A549 (cell line): ENCODE data around the gene KRTAP5-2.

Experiments
- CBX8 ChIP-seq: fragments of 200-600 bp; sonication (generic); IDR thresholded peaks from 2 replicates; pipeline ENCODE4 v1.6.1; 2016
- CEBPB ChIP-seq, 2 experiments: fragments of >200 bp in 1 of 2; sonication (Bioruptor Twin) in 1 of 2; formaldehyde crosslinking in 1 of 2; IDR thresholded peaks; 2 replicates each; pipeline ENCODE4 v1.6.1; 2012 to 2016
- CHD2 ChIP-seq: fragments of 150-350 bp; IDR thresholded peaks from 2 replicates; pipeline ENCODE4 v1.6.1; 2014; ENCODE audit warnings: low read length; ENCODE audit not compliant: partially characterized antibody
- CTCF ChIP-seq: fragments of >200 bp; sonication (Bioruptor Twin); formaldehyde crosslinking; IDR thresholded peaks from 3 replicates; pipeline ENCODE4 v1.5.1; 2016
- HDAC2 ChIP-seq: fragments of 200-600 bp; sonication (generic); IDR thresholded peaks from 2 replicates; pipeline ENCODE4 v1.6.1; 2016
- HMGXB4 ChIP-seq: fragments of 250-450 bp; sonication (Bioruptor Pico); IDR thresholded peaks from 2 replicates; pipeline ENCODE4 v1.5.0; 2021; ENCODE audit warnings: mild to moderate bottlenecking, moderate library complexity, borderline replicate concordance
- KDM1A ChIP-seq: fragments of 200-600 bp; sonication (generic); IDR thresholded peaks from 2 replicates; pipeline ENCODE4 v1.6.1; 2016; ENCODE audit warnings: low read depth, mild to moderate bottlenecking
- MAX ChIP-seq: IDR thresholded peaks from 2 replicates; pipeline ENCODE4 v1.6.1; 2012
- MYC ChIP-seq: IDR thresholded peaks from 2 replicates; pipeline ENCODE4 v1.6.1; 2012; ENCODE audit warnings: mild to moderate bottlenecking, inconsistent platforms, low read length, improper control_type of control experiment, borderline replicate concordance
- POLR2A ChIP-seq: IDR thresholded peaks from 2 replicates; pipeline ENCODE4 v1.6.1; 2012; ENCODE audit warnings: mild to moderate bottlenecking, low read length
- RFX5 ChIP-seq: fragments of 450-650 bp; IDR thresholded peaks from 2 replicates; pipeline ENCODE4 v1.7.1; 2014; ENCODE audit warnings: antibody characterized with exemption, mild to moderate bottlenecking, moderate library complexity
- RNF2 ChIP-seq: fragments of 200-600 bp; sonication (generic); IDR thresholded peaks from 2 replicates; pipeline ENCODE4 v1.6.1; 2016; ENCODE audit warnings: low read depth, mild to moderate bottlenecking, antibody characterized with exemption, moderate library complexity, borderline replicate concordance
- SMC3 ChIP-seq: fragments of >200 bp; sonication (Bioruptor Twin); formaldehyde crosslinking; IDR thresholded peaks from 3 replicates; pipeline ENCODE4 v1.6.1; 2018; ENCODE audit warnings: inconsistent platforms
- USF2 ChIP-seq: fragments of 450-650 bp; IDR thresholded peaks from 2 replicates; pipeline ENCODE4 v1.6.1; 2014; ENCODE audit warnings: antibody characterized with exemption

GRCh38 chr11:1632053-1632714 lies 34.1 kb upstream of the KRTAP5-2 start:
- no peak for TF ChIP-seq CTCF
- no peak for TF ChIP-seq CEBPB (IDR thresholded peaks at IDR 0.05)
- TF ChIP-seq KDM1A, result no peak
- TF ChIP-seq POLR2A, result no peak
- TF ChIP-seq USF2, result no peak
- TF ChIP-seq RNF2, result no peak
- no peak for TF ChIP-seq MAX
- TF ChIP-seq HMGXB4, result no peak
- no peak for TF ChIP-seq CBX8
- TF ChIP-seq MYC, result no peak
- no peak for TF ChIP-seq RFX5
- no peak for TF ChIP-seq CHD2
- TF ChIP-seq HDAC2, result no peak
- TF ChIP-seq SMC3, result no peak
